Transverse colon (tissue), 4 donors: ENCODE measurements around the gene LYPD6B. TPM values are rescaled to one million over a fixed set of nuclear protein-coding genes. Genes with fewer than 3 reads are reported as not detected.

Source experiments
- DNase-seq: peaks from one replicate; pipeline ENCODE4 v3.0.0-alpha.2; 2019
- H3K27ac ChIP-seq, 4 donors: fragments of 200-600 bp; sonication (generic); 2 replicates each; pipeline ENCODE4 v1.5.1; 2016 to 2018; ENCODE audit warnings: inconsistent platforms in 4 of 4
- H3K27me3 ChIP-seq: fragments of 200-600 bp; sonication (generic); 2 replicates; pipeline ENCODE4 v1.5.1; 2017; ENCODE audit warnings: inconsistent platforms
- H3K36me3 ChIP-seq, 4 donors: fragments of 200-600 bp; sonication (generic); 2 replicates each; pipeline ENCODE4 v1.5.1; 2017 to 2019; ENCODE audit warnings: inconsistent platforms in 4 of 4
- H3K4me1 ChIP-seq, 4 donors: fragments of 200-600 bp; sonication (generic); 2 replicates each; pipeline ENCODE4 v1.5.1; 2017 to 2020; ENCODE audit warnings: inconsistent platforms in 4 of 4
- H3K4me3 ChIP-seq, 4 donors: fragments of 200-600 bp; sonication (generic); 1 replicate in 1 of 4; 2 replicates in 3 of 4; pipeline versions ENCODE4 v1.5.1 to v1.6.1; 2017 to 2019; ENCODE audit warnings: inconsistent platforms in 4 of 4
- H3K9me3 ChIP-seq, 2 donors: fragments of 200-600 bp; sonication (generic); 2 replicates each; pipeline ENCODE4 v1.5.1; 2017 to 2019; ENCODE audit warnings: inconsistent platforms in 2 of 2
- EP300 ChIP-seq: sonication (generic); formaldehyde crosslinking; IDR thresholded peaks from one replicate; pipeline ENCODE4 v1.6.1; 2017; ENCODE audit warnings: antibody characterized with exemption, low read depth
- POLR2A ChIP-seq: fragments of 450-650 bp; IDR thresholded peaks from one replicate; pipeline ENCODE4 v1.6.1; 2016; ENCODE audit warnings: antibody characterized with exemption, mild to moderate bottlenecking, moderate library complexity
- POLR2AphosphoS5 ChIP-seq, 3 donors: sonication (generic); formaldehyde crosslinking; IDR thresholded peaks; one replicate each; pipeline ENCODE4 v1.6.1; 2016; ENCODE audit warnings: antibody characterized with exemption in 3 of 3
- WGBS, 2 donors: methylation state at CpG; one replicate each; pipeline ENCODE4 v1.1.5; 2018; ENCODE audit warnings: low coverage in 1 of 2; 5-methylcytosine and 5-hydroxymethylcytosine counted together
- in situ Hi-C, 4 donors: fragments of 200-750 bp; cut with MboI; loops; one replicate each; pipeline versions ENCODE4 v1.15.0 to v1.15.1; 2017; ENCODE audit warnings: low sequenced_read_pairs in 3 of 4, low pct_ligation_motif_present in 1 of 4, low pct_unique_long_range_greater_than_20kb in 1 of 4
- intact Hi-C: fragments of 100-400 bp; cut with DNase I; formaldehyde crosslinking; loops from one replicate; pipeline ENCODE4 v1.15.1; 2023; ENCODE audit warnings: low total_unique reads
- total RNA-seq, 4 donors: library from RNA; depleted of rRNA; stranded (reverse); fragments of >200 nt; gene quantifications; one replicate each; pipeline ENCODE4 v1.1.0, GENCODE V29; 2016
- TF ChIP-seq, protein P1 (sequence below), 5 experiments: fragments of 200-600 bp in 3 of 5; fragments of 450-650 bp in 2 of 5; sonication (generic) in 3 of 5; IDR thresholded peaks; 1 replicate in 2 of 5; 2 replicates in 3 of 5; pipeline ENCODE4 v1.5.1; 2016 to 2017; ENCODE audit warnings: antibody characterized with exemption in 5 of 5, inconsistent platforms in 3 of 5, mild to moderate bottlenecking in 2 of 5, moderate library complexity in 1 of 5

LYPD6B gene
- total RNA-seq, 4 donors from 2014 or later: 1.1 to 3.1 (median 2.6) TPM; not detected in 1

DNA sequence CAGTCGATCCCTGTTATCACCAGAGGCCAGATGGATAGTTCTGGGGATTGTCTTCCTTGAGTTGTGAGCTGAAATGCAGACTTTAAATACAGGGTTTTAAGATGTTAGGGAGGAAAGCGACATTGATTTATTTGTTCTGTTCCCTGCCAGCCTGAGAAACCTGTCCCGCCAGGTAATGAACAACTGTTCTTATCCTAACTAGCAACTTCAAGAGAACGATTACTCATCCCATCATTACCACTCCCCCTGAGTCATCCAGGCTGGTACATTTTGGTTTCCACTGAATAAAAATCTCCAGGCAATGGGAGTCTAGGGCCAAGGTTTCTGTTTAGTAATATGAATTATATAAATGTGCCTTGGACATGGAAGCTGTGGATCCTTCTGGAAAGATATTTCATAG, 131.2 kb downstream of the LYPD6B start:
- H3K9me3 ChIP-seq: no peaks in the 10 kb centered on the region
- peak; percentile 46 for DNase-seq
- no peaks in the 10 kb centered on the region for H3K27me3 ChIP-seq
- H3K36me3 ChIP-seq: no peaks in the 10 kb centered on the region
- in situ Hi-C loops: no loop called here
- H3K4me1 ChIP-seq: peaks cover 0 to 7% (median 3%) of the 10 kb centered on the region in 4 donors
- no peak overlapping the region for H3K4me3 ChIP-seq
- TF ChIP-seq POLR2A (no peak), EP300 (no peak), POLR2AphosphoS5 (IDR thresholded peaks at IDR 0.05) (no peak)
- TF ChIP-seq, protein P1, sequence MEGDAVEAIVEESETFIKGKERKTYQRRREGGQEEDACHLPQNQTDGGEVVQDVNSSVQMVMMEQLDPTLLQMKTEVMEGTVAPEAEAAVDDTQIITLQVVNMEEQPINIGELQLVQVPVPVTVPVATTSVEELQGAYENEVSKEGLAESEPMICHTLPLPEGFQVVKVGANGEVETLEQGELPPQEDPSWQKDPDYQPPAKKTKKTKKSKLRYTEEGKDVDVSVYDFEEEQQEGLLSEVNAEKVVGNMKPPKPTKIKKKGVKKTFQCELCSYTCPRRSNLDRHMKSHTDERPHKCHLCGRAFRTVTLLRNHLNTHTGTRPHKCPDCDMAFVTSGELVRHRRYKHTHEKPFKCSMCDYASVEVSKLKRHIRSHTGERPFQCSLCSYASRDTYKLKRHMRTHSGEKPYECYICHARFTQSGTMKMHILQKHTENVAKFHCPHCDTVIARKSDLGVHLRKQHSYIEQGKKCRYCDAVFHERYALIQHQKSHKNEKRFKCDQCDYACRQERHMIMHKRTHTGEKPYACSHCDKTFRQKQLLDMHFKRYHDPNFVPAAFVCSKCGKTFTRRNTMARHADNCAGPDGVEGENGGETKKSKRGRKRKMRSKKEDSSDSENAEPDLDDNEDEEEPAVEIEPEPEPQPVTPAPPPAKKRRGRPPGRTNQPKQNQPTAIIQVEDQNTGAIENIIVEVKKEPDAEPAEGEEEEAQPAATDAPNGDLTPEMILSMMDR (IDR thresholded peaks at IDR 0.05): no peak
- intact Hi-C loops: no loop called here
- 49 to 55% methylated on average over 3 to 4 of the region's 4 CpGs for WGBS, 2 donors
- H3K27ac ChIP-seq: no peak overlapping the region

- Histone ChIP-seq H3K9me3 (no peaks in the 10 kb centered on the region), H3K36me3 (no peaks in the 10 kb centered on the region), H3K27me3 (no peaks in the 10 kb centered on the region), H3K27ac (no peak overlapping the region), H3K4me1 (peaks cover 0 to 7% (median 3%) of the 10 kb centered on the region in 4 donors), H3K4me3 (no peak overlapping the region)
- 76 to 100% methylated on average over 1 of the region's 1 CpG for WGBS, 2 donors
- in situ Hi-C loops: no loop called here
- TF ChIP-seq POLR2A (no peak), EP300 (no peak), POLR2AphosphoS5 (IDR thresholded peaks at IDR 0.05) (no peak)
- TF ChIP-seq, protein P1 (IDR thresholded peaks at IDR 0.05): no peak
- intact Hi-C loops: no loop called here
- DNase-seq: no peak
Observed at GRCh38 chr2:149170156-149170555, 131.7 kb downstream of the LYPD6B start.

- WGBS, 2 donors: 61 to 70% methylated on average over 3 of the region's 3 CpGs
- H3K36me3 ChIP-seq: no peaks in the 10 kb centered on the region
- peaks cover 0 to 7% (median 3%) of the 10 kb centered on the region in 4 donors for H3K4me1 ChIP-seq
- intact Hi-C loops: no loop called here
- no peak for TF ChIP-seq POLR2AphosphoS5 (IDR thresholded peaks at IDR 0.05)
- TF ChIP-seq, protein P1 (IDR thresholded peaks at IDR 0.05): no peak
- TF ChIP-seq POLR2A: no peak
- TF ChIP-seq EP300: no peak
- no peak overlapping the region for H3K27ac ChIP-seq
- H3K27me3 ChIP-seq: no peaks in the 10 kb centered on the region
- H3K4me3 ChIP-seq: no peak overlapping the region
- H3K9me3 ChIP-seq: no peaks in the 10 kb centered on the region
- no peak for DNase-seq
- in situ Hi-C loops: no loop called here
Observed at GRCh38 chr2:149170911-149171310, 132.4 kb downstream of the LYPD6B start.

- H3K27ac ChIP-seq: no peak overlapping the region
- H3K36me3 ChIP-seq: no peaks in the 10 kb centered on the region
- intact Hi-C loops (no loop called here), in situ Hi-C loops (no loop called here)
- no peak for TF ChIP-seq EP300
- TF ChIP-seq POLR2A: no peak
- TF ChIP-seq POLR2AphosphoS5 (IDR thresholded peaks at IDR 0.05): no peak
- TF ChIP-seq, protein P1 (IDR thresholded peaks at IDR 0.05): no peak
- 73 to 83% methylated on average over 3 of the region's 3 CpGs for WGBS, 2 donors
- no peak overlapping the region for H3K4me3 ChIP-seq
- H3K4me1 ChIP-seq: peaks cover 0 to 7% (median 3%) of the 10 kb centered on the region in 4 donors
- H3K27me3 ChIP-seq: no peaks in the 10 kb centered on the region
- no peak for DNase-seq
- H3K9me3 ChIP-seq: no peaks in the 10 kb centered on the region
Observed at GRCh38 chr2:149173220-149173619, 134.7 kb downstream of the LYPD6B start.
